IPS-15b (cell line): ENCODE measurements around the gene PVALEF.

Experiments
- H3K27me3 ChIP-seq: one replicate; pipeline ENCODE4 v1.6.1; 2013; ENCODE audit warnings: low read length; ENCODE audit not compliant: control insufficient read depth, insufficient read depth
- H3K36me3 ChIP-seq: one replicate; pipeline ENCODE4 v1.6.1; 2013; ENCODE audit warnings: low read length; ENCODE audit not compliant: control insufficient read depth, insufficient read depth
- H3K4me1 ChIP-seq: one replicate; pipeline ENCODE4 v1.6.1; 2013; ENCODE audit warnings: mild to moderate bottlenecking, low read length; ENCODE audit not compliant: control insufficient read depth, insufficient read depth
- H3K4me3 ChIP-seq: one replicate; pipeline ENCODE4 v1.5.1; 2013; ENCODE audit warnings: low read depth, low read length
- H3K9ac ChIP-seq: one replicate; pipeline ENCODE4 v1.6.1; 2013; ENCODE audit warnings: low read depth, mild to moderate bottlenecking, low read length
- H3K9me3 ChIP-seq: one replicate; pipeline ENCODE4 v1.6.1; 2013; ENCODE audit warnings: mild to moderate bottlenecking, low read length; ENCODE audit not compliant: control insufficient read depth, insufficient read depth

The PVALEF gene

DNA sequence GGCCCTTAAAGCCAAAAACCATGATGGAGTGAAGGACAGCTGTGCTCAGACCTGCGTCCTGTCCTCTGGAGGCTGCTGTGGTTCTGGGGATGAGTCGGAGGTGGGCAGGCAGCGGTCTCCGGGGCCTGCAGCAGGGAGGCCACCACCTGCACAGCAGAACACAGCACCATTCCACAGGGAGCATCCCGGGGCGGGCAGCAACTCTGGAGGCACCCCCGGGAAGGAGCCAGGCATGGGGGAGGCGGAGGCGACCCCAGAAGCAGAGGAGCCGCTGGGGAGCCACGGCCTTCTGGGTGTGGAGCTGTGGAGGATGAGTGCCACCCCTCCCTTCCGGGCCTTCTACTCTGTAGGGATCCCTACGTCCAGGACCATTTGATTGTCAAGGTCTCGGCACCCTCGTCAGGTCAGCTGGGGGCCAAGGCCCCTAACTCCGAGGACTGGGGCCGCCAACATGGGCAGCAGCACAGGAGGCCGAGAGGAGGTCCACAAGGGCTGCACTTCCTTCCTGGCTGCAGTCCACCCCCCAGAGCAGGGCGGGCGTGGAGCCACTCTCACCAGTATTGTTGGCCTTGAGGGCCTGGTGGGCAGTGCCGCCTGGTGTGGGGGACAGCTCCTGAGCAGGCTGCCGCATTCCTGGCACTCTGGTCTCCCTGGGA, 33.6 kb downstream of the PVALEF start:
- H3K4me3 ChIP-seq = no peak overlapping the region
- H3K9me3 ChIP-seq = no peaks in the 10 kb centered on the region
- no peaks in the 10 kb centered on the region for H3K27me3 ChIP-seq
- no peak overlapping the region for H3K9ac ChIP-seq
- peaks cover 57% of the 10 kb centered on the region for H3K36me3 ChIP-seq
- no peaks in the 10 kb centered on the region for H3K4me1 ChIP-seq

DNA sequence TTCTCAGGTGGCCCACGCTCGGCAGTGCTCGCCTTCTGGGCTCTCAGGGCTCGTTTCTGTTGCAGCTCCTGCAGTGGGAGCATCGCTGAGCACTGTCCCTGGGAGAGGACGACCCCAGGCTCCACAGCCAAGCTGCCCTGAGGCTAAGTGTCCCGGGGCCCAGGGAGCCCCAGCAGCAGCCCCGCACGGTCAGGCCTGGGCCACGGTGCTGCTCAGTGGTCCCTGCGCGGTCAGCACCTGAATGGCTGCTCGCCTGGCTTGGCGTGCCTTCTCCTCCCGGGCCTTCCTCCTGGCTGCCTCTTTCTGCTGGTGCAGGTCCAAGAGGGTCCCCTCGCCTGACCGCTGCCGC, 34.1 kb downstream of the PVALEF start:
- H3K9me3 ChIP-seq = no peaks in the 10 kb centered on the region
- peaks cover 60% of the 10 kb centered on the region for H3K36me3 ChIP-seq
- no peaks in the 10 kb centered on the region for H3K27me3 ChIP-seq
- H3K9ac ChIP-seq = no peak overlapping the region
- H3K4me1 ChIP-seq = no peaks in the 10 kb centered on the region
- H3K4me3 ChIP-seq = no peak overlapping the region

DNA sequence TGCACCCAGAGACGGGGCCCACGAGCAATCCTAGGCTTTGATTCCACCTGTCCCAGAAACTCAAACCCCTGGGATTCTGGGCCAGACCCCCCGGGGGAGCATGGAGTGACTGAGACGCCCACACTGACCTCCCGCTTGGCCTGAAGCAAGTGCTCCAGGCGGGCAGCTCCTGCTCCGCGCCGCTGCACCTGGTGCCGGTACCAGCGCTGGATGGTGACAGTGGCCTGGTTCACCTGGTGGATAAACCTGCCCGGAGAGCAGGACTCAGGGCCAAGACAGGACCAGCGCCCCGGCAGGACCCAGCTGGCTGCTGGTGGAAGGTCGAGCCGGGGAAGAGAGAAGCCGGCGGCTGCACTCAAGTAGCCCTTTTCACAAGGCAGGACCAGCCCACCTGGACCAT, 34.9 kb downstream of the PVALEF start:
- Histone ChIP-seq H3K4me1 (no peaks in the 10 kb centered on the region), H3K9me3 (no peaks in the 10 kb centered on the region), H3K36me3 (peaks cover 59% of the 10 kb centered on the region), H3K4me3 (no peak overlapping the region), H3K27me3 (no peaks in the 10 kb centered on the region), H3K9ac (no peak overlapping the region)

DNA sequence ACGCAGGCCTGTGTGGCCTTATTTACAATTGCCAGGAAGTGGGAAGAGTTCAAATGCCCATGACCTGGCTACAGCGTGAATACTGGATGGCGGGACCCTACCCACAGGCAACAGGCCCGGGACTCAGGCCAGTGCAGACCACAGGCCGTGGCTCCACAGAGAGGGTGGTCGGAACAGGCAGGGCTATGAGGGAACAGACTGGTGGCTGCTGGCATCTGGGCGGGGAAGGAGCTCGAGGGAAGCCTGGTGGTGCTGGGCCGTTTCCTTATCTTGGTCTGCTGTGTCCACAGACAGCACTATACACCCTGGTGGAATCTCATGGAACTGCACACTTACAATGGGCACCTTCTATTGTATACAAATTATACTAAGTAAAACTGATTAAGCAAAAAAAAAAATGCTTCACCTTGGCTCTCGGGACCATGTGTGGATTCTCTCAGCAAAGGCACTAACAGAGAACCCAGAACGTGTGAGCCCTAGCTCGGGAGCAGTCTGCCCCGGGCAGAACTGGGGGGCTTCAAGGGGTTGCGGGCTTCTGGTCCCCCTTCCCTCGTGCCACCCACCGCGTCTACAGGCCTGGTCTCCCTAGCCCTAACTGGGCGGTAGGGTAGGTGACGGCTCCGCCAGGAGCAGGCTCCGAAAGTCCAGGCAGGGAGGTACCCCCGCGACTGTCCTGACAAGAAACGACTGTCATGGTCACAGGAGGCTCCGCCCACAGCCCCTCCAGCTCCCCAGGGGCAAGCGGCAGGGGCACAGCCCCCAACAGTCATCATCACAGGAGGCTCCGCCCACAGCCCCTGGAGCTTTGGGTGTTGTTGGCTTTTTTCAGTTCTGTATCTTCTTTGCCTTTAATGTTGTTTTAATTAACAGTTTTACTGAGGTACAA, 35.6 kb downstream of the PVALEF start:
- H3K4me3 ChIP-seq = no peak overlapping the region
- H3K27me3 ChIP-seq = no peaks in the 10 kb centered on the region
- H3K4me1 ChIP-seq = no peaks in the 10 kb centered on the region
- peaks cover 52% of the 10 kb centered on the region for H3K36me3 ChIP-seq
- H3K9ac ChIP-seq = no peak overlapping the region
- no peaks in the 10 kb centered on the region for H3K9me3 ChIP-seq

DNA sequence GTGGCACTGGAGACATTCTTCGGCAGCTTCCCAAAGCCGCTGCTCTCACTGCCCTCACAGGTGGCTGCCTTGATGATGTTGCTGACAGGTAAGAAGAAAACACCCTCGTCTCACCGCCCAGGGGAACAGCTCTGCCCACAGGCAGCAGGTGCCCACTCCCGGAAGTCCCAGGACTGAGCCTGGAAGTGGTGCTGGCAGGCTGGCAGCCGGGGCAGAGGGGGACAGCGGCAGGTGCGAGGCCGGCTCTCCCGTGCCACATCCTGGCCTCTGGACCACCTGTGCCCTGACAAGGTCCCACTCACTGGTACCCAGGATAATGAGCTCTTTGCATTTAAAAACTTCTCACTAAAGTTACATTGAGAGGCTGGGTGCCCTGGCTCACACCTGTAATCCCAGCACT, 37.0 kb downstream of the PVALEF start:
- H3K9me3 ChIP-seq = no peaks in the 10 kb centered on the region
- no peaks in the 10 kb centered on the region for H3K4me1 ChIP-seq
- no peak overlapping the region for H3K9ac ChIP-seq
- no peaks in the 10 kb centered on the region for H3K27me3 ChIP-seq
- H3K4me3 ChIP-seq = no peak overlapping the region
- peaks cover 52% of the 10 kb centered on the region for H3K36me3 ChIP-seq

DNA sequence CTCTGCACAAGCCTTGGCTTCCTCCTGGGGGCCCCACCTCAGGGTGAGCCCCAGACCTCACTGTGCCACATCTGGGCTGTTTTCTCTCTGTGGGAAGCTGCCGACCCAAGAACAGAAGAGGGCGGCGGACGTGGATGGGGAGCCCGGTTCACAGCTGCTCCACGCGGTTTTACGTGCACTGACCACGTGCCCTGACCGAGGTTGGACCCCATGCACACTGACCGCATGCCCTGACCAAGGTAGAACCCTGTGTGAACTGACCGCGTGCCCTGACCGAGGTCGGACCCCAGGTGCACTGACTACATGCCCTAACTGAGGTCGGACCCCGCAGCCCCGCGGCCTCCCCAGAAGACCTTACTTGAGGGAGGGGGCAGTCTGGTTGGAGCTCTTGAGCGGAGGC, 37.8 kb downstream of the PVALEF start:
- peaks cover 55% of the 10 kb centered on the region for H3K36me3 ChIP-seq

DNA sequence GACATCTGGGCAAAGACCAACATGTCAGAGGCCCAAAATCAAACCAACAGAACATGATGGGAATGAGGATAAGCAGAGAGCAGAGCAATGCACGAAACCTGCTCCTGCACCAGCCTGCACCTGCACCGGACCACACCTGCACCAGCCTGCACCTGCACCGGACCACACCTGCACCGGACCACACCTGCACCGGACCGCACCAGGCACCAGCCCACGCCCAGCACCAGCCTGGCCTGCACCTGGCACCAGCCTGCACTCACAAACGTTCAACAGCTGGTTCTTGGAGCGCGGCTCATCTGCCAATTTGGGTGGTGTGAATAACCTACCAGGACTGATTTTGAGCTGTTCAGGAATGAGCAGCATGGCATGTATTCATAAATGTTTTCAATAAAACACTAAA, 39.3 kb downstream of the PVALEF start:
- no peaks in the 10 kb centered on the region for H3K4me1 ChIP-seq

More for the DNA sequence above, 37.8 kb downstream of the PVALEF start:
- no peaks in the 10 kb centered on the region for H3K9me3 ChIP-seq
- no peak overlapping the region for H3K9ac ChIP-seq
- H3K4me1 ChIP-seq = no peaks in the 10 kb centered on the region
- H3K27me3 ChIP-seq = no peaks in the 10 kb centered on the region
- H3K4me3 ChIP-seq = no peak overlapping the region

DNA sequence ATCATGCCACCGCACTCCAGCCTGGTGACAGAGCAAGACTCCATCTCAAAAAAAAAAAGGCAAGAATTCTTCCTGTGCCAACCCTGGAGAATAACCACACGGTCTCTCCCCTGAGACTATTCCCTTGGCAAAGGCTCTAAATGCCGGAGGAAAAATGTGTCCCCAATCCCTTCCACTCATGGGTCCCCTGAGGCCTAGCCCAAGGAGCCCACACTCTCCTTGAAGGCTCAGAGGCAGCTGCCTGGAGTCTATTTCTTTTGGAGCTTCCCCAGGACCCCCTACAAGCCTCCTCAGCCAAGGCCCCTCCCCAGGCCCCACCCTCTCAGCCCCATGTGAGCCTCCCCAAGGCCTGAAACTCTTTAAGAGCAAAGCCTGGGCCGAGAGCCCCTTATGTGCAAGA, 40.9 kb downstream of the PVALEF start:
- Histone ChIP-seq H3K27me3 (no peaks in the 10 kb centered on the region), H3K4me3 (no peak overlapping the region), H3K9me3 (no peaks in the 10 kb centered on the region), H3K36me3 (peaks cover 36% of the 10 kb centered on the region), H3K4me1 (no peaks in the 10 kb centered on the region), H3K9ac (no peak overlapping the region)

More for the DNA sequence above, 39.3 kb downstream of the PVALEF start:
- Histone ChIP-seq H3K36me3 (peaks cover 49% of the 10 kb centered on the region), H3K27me3 (no peaks in the 10 kb centered on the region), H3K9me3 (no peaks in the 10 kb centered on the region), H3K4me3 (no peak overlapping the region), H3K9ac (no peak overlapping the region)

DNA sequence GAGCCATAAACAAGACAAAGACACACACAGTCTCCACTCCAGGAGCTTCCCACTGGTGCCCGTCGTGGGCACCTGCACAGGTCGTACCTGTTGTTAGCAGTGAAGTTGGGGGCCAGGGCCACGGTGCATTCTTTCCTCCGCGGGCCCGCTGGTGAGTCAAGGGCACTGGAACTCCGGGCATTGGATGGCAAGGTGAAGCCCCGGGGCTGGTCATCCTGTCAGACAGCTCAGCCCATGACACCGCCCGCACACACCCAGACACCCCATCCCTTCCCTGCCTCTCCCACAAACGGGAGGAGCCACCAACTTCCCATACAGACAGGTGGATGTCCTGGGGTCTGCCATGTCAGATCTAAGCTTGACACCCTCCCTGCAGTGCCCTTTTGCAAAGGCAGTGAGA, 41.4 kb downstream of the PVALEF start:
- Histone ChIP-seq H3K36me3 (peaks cover 35% of the 10 kb centered on the region), H3K27me3 (no peaks in the 10 kb centered on the region), H3K4me3 (no peak overlapping the region)

DNA sequence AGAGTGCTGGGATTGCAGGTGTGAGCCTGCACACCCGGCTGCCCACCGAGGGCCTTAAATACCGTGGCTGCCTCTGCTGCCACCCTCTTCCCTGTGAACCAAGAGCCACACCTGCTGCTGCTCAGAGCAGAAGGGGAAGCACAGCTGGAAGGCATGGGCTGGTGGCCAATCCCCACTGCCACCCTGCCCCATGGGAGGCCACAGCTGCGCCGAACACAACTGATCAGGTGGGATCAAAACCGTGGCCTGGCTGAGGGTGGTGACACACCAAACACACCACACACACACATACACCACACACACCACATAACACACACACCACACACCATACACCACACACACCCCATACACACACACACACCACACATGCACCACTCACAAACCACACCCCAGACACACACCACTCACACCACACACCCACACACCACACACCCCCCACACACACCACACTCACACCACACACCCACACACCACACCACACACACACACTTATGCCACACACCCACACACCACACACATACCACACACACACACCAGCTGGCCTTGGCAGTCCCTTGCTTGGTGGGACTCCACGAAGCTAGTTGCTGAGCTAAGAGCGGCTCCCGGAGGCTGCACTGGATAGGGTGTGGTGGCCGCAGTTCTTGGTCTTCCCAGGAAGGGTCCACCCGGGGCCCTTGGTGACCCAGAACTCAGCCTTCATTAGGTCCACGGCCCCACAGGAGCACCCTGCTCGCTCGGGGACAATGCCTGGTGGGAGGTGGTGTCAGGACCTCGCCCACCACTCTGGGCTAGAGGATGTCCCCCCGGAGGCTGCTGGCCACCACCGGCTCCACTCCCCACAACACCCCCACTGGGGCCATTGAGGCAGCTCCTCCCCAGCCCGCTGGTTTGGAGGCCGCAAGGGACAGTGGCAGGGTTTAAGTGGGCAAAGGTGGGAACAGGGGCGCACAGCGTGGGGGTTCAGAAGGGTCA, 42.6 kb downstream of the PVALEF start:
- Histone ChIP-seq H3K27me3 (no peaks in the 10 kb centered on the region), H3K4me3 (no peak overlapping the region), H3K4me1 (no peaks in the 10 kb centered on the region), H3K9ac (no peak overlapping the region), H3K9me3 (no peaks in the 10 kb centered on the region), H3K36me3 (peaks cover 35% of the 10 kb centered on the region)

More for the DNA sequence above, 41.4 kb downstream of the PVALEF start:
- Histone ChIP-seq H3K9me3 (no peaks in the 10 kb centered on the region), H3K9ac (no peak overlapping the region), H3K4me1 (no peaks in the 10 kb centered on the region)

DNA sequence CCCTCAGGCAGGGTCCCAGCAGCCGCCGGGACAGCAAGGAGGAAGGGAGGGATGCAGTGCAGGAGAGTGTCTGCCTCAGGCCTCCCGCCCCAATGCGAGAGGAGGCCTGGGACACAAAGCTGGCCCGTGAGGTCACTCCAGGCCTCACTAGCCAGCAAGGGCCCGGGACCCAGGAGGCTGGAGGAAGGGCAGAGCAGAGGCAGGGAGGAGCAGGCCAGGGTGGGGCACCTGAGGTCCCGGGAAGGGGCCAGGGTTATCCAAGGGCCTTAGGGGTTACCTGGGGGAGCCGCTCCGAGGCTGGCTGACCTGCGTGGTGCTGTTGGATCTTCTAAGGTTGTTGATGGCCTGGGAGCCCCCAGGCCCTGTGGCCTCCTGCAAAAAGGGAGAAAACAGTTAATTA, 43.3 kb downstream of the PVALEF start:
- H3K4me1 ChIP-seq = no peaks in the 10 kb centered on the region
- no peaks in the 10 kb centered on the region for H3K27me3 ChIP-seq
- H3K9me3 ChIP-seq = no peaks in the 10 kb centered on the region
- peaks cover 28% of the 10 kb centered on the region for H3K36me3 ChIP-seq
- H3K4me3 ChIP-seq = no peak overlapping the region
- no peak overlapping the region for H3K9ac ChIP-seq
